B cell (primary cell): ENCODE measurements around the gene PELI1.

Experiments used
- EZH2 ChIP-seq: IDR thresholded peaks from 2 replicates; pipeline ENCODE4 v1.6.1; 2012; ENCODE audit warnings: borderline replicate concordance, low read depth, mild to moderate bottlenecking, moderate library complexity, low read length; ENCODE audit not compliant: insufficient read depth, poor library complexity, severe bottlenecking
- TF ChIP-seq, protein P1 (sequence below): fragments of 200-600 bp; IDR thresholded peaks from one replicate; pipeline ENCODE4 v1.8.0; 2022; ENCODE audit warnings: antibody characterized with exemption, mild to moderate bottlenecking

DNA sequence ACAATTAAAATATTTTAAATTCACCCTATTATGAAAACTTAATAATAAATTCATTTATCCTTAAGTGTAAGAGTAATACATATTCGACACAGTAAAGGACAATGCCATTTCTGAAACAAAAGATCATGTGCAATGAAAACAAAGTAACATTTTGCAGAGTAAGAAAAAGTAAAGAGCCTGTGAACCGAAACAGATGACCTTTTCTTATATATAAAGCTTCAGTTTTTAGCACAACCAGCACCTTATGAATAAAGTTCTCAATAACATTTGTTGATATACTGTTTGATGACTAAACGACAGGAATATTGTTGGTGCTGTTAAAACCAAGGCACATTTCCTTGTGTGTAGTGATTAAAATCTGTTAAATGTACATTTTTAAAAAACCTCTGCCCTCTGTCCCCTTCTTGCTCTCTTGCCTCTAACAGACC lies 1.5 kb downstream of the PELI1 start:
- TF ChIP-seq, protein P1, sequence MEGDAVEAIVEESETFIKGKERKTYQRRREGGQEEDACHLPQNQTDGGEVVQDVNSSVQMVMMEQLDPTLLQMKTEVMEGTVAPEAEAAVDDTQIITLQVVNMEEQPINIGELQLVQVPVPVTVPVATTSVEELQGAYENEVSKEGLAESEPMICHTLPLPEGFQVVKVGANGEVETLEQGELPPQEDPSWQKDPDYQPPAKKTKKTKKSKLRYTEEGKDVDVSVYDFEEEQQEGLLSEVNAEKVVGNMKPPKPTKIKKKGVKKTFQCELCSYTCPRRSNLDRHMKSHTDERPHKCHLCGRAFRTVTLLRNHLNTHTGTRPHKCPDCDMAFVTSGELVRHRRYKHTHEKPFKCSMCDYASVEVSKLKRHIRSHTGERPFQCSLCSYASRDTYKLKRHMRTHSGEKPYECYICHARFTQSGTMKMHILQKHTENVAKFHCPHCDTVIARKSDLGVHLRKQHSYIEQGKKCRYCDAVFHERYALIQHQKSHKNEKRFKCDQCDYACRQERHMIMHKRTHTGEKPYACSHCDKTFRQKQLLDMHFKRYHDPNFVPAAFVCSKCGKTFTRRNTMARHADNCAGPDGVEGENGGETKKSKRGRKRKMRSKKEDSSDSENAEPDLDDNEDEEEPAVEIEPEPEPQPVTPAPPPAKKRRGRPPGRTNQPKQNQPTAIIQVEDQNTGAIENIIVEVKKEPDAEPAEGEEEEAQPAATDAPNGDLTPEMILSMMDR: no peak
- TF ChIP-seq EZH2: no peak
